GM23248 (cell line): ENCODE measurements around the gene IER3. TPM values are rescaled to one million over a fixed set of nuclear protein-coding genes. Genes with fewer than 3 reads are reported as not detected.

Experiments
- DNase-seq: peaks from one replicate; pipeline ENCODE4 v3.0.0-alpha.2; 2015
- H2AFZ ChIP-seq: fragments of 200-600 bp; sonication (generic); 2 replicates; pipeline ENCODE4 v1.6.1; 2016; ENCODE audit warnings: antibody characterized with exemption
- H3F3A ChIP-seq: fragments of 200-600 bp; sonication (generic); 2 replicates; pipeline ENCODE4 v1.6.1; 2016; ENCODE audit warnings: mild to moderate bottlenecking, antibody characterized with exemption, mixed run types; ENCODE audit not compliant: insufficient read depth
- H3K27ac ChIP-seq: fragments of 200-600 bp; sonication (generic); 2 replicates; pipeline ENCODE4 v1.5.1; 2016; ENCODE audit warnings: mild to moderate bottlenecking
- H3K27me3 ChIP-seq: fragments of 200-600 bp; sonication (generic); replicated peaks from 2 replicates; pipeline ENCODE4 v1.6.1; 2016; ENCODE audit warnings: mild to moderate bottlenecking; ENCODE audit not compliant: insufficient read depth
- H3K36me3 ChIP-seq: fragments of 200-600 bp; sonication (generic); 2 replicates; pipeline ENCODE4 v1.6.1; 2016; ENCODE audit warnings: low read depth, mild to moderate bottlenecking
- H3K4me1 ChIP-seq: fragments of 200-600 bp; sonication (generic); 2 replicates; pipeline ENCODE4 v1.6.1; 2016; ENCODE audit warnings: mild to moderate bottlenecking; ENCODE audit not compliant: insufficient read depth
- H3K4me2 ChIP-seq: fragments of 200-600 bp; sonication (generic); one replicate; pipeline ENCODE4 v1.6.1; 2016; ENCODE audit warnings: mild to moderate bottlenecking; ENCODE audit not compliant: unreplicated experiment
- H3K4me3 ChIP-seq: fragments of 200-600 bp; sonication (generic); 2 replicates; pipeline ENCODE4 v1.5.1; 2016; ENCODE audit warnings: mild to moderate bottlenecking
- H3K79me2 ChIP-seq: fragments of 200-600 bp; sonication (generic); 2 replicates; pipeline ENCODE4 v1.6.1; 2016; ENCODE audit warnings: mild to moderate bottlenecking; ENCODE audit not compliant: insufficient read depth
- H3K9ac ChIP-seq: fragments of 200-600 bp; sonication (generic); 2 replicates; pipeline ENCODE4 v1.6.1; 2016; ENCODE audit warnings: mild to moderate bottlenecking
- H3K9me2 ChIP-seq: fragments of 200-600 bp; sonication (generic); 2 replicates; pipeline ENCODE4 v1.6.1; 2016; ENCODE audit warnings: mixed run types, mild to moderate bottlenecking, moderate library complexity; ENCODE audit not compliant: insufficient read depth
- H3K9me3 ChIP-seq: fragments of 200-600 bp; sonication (generic); one replicate; pipeline ENCODE4 v1.6.1; 2017; ENCODE audit warnings: low read depth
- H4K20me1 ChIP-seq: fragments of 200-600 bp; sonication (generic); 2 replicates; pipeline ENCODE4 v1.6.0; 2016; ENCODE audit not compliant: insufficient read depth
- EZH2 ChIP-seq: fragments of 200-600 bp; sonication (generic); IDR thresholded peaks from 2 replicates; pipeline ENCODE4 v1.6.1; 2018; ENCODE audit warnings: antibody characterized with exemption, mild to moderate bottlenecking; ENCODE audit not compliant: insufficient read depth, poor library complexity, severe bottlenecking
- EZH2phosphoT487 ChIP-seq: fragments of 200-600 bp; sonication (generic); IDR thresholded peaks from 2 replicates; pipeline ENCODE4 v1.6.1; 2018; ENCODE audit warnings: antibody characterized with exemption, moderate library complexity, mild to moderate bottlenecking, low read depth; ENCODE audit not compliant: insufficient read depth
- WGBS, 2 experiments: methylation state at CpG; one replicate each; pipeline ENCODE4 v1.1.6; 2015 to 2017; ENCODE audit warnings: low lambda C conversion rate in 2 of 2, low coverage in 1 of 2; ENCODE audit errors: missing lambda C conversion rate in 2 of 2; 5-methylcytosine and 5-hydroxymethylcytosine counted together
- in situ Hi-C: fragments of 300-500 bp; cut with MboI; formaldehyde crosslinking; loops from 2 replicates; pipeline ENCODE4 v1.15.0; 2020
- polyA plus RNA-seq: library from polyadenylated mRNA; unstranded; fragments of >200 nt; fragmentation: Nextera tagmentation; extraction: Ambion mirVana; gene quantifications from 2 replicates; pipeline ENCODE4 v1.2.1, GENCODE V29; 2016
- total RNA-seq: library from RNA; depleted of rRNA; stranded (reverse); fragments of >200 nt; shearing (Covaris generic); gene quantifications from 2 replicates; pipeline ENCODE4 v1.2.3, GENCODE V29; 2014

The IER3 gene
- total and polyA plus RNA-seq, 2 experiments from 2014 or later, result 82.1 to 148 TPM

- peaks cover 32% of the 10 kb centered on the region for H3K4me1 ChIP-seq
- H3K27ac ChIP-seq, result peak within 1 kb of the TSS; percentile 96
- peak within 1 kb of the TSS; percentile 85 for H3K4me2 ChIP-seq
- peaks cover 64% of the 10 kb centered on the region for H3K79me2 ChIP-seq
- H3F3A ChIP-seq, result peaks cover 30% of the 10 kb centered on the region
- DNase-seq, result peak; percentile 98
- 1 to 2% methylated on average over 28 to 46 of the region's 66 CpGs for WGBS, 2 experiments
- in situ Hi-C loops, result loop anchor here (10.0 to 25.0 kb wide), 2 partner anchors 72 to 345 kb away; no protein-coding TSS in a partner anchor
- H3K36me3 ChIP-seq, result peaks cover 28% of the 10 kb centered on the region
- peak within 1 kb of the TSS; percentile 99 for H3K9ac ChIP-seq
- H3K27me3 ChIP-seq, result no peaks in the 10 kb centered on the region
- no peaks in the 10 kb centered on the region for H3K9me2 ChIP-seq
- no peak within 1 kb of the TSS for H2AFZ ChIP-seq
- no peaks in the 10 kb centered on the region for H4K20me1 ChIP-seq
- H3K9me3 ChIP-seq, result no peaks in the 10 kb centered on the region
- H3K4me3 ChIP-seq, result peak within 1 kb of the TSS; percentile 98
- no peak for TF ChIP-seq EZH2
- no peak for TF ChIP-seq EZH2phosphoT487
Observed at GRCh38 chr6:30742316-30743098, 1.8 kb downstream of the IER3 start, which contains the start of gene FLOT1. TSS of gene FLOT1 (minus strand) at chr6:30742687. CDS start at chr6:30742189, 498 bp downstream.

GRCh38 chr6:30741789-30742315 lies 2.5 kb downstream of the IER3 start:
- in situ Hi-C loops, result loop anchor here (10.0 to 25.0 kb wide), 2 partner anchors 73 to 345 kb away; no protein-coding TSS in a partner anchor

GRCh38 chr6:30741063-30741779 lies 3.1 kb downstream of the IER3 start:
- H3K4me1 ChIP-seq, result peaks cover 29% of the 10 kb centered on the region
- peak overlapping the region; percentile 99 for H3K9ac ChIP-seq
- H3K9me2 ChIP-seq, result no peaks in the 10 kb centered on the region
- H3K4me3 ChIP-seq, result peak overlapping the region; percentile 98
- peak; percentile 55 for DNase-seq
- H3K79me2 ChIP-seq, result peaks cover 77% of the 10 kb centered on the region
- no peaks in the 10 kb centered on the region for H3K9me3 ChIP-seq
- no peaks in the 10 kb centered on the region for H3K27me3 ChIP-seq
- 73 to 74% methylated on average over 8 of the region's 8 CpGs for WGBS, 2 experiments
- in situ Hi-C loops, result loop anchor here (10.0 to 25.0 kb wide), 2 partner anchors 74 to 346 kb away; no protein-coding TSS in a partner anchor
- H3K27ac ChIP-seq, result peak overlapping the region; percentile 96
- H3K36me3 ChIP-seq, result peaks cover 30% of the 10 kb centered on the region
- peaks cover 30% of the 10 kb centered on the region for H3F3A ChIP-seq
- TF ChIP-seq EZH2 (no peak), EZH2phosphoT487 (no peak)
- H4K20me1 ChIP-seq, result no peaks in the 10 kb centered on the region
- H2AFZ ChIP-seq, result no peak overlapping the region
- H3K4me2 ChIP-seq, result peak overlapping the region; percentile 85

More at GRCh38 chr6:30741789-30742315, 2.5 kb downstream of the IER3 start:
- Histone ChIP-seq H3K27ac (peak overlapping the region; percentile 96), H4K20me1 (no peaks in the 10 kb centered on the region), H3K9ac (peak overlapping the region; percentile 99), H3K4me3 (peak overlapping the region; percentile 98), H3K4me1 (peaks cover 29% of the 10 kb centered on the region), H3F3A (peaks cover 30% of the 10 kb centered on the region), H3K4me2 (peak overlapping the region; percentile 85), H3K79me2 (peaks cover 71% of the 10 kb centered on the region), H2AFZ (no peak overlapping the region), H3K9me3 (no peaks in the 10 kb centered on the region), H3K27me3 (no peaks in the 10 kb centered on the region), H3K36me3 (peaks cover 28% of the 10 kb centered on the region), H3K9me2 (no peaks in the 10 kb centered on the region)
- WGBS, 2 experiments, result 4 to 5% methylated on average over 12 to 13 of the region's 13 CpGs
- TF ChIP-seq EZH2phosphoT487 (no peak), EZH2 (no peak)
- DNase-seq, result no peak

- H3K4me3 ChIP-seq, result no peak overlapping the region
Observed at GRCh38 chr6:30740540-30740870, 3.8 kb downstream of the IER3 start.

More at GRCh38 chr6:30740540-30740870, 3.8 kb downstream of the IER3 start:
- WGBS, 2 experiments, result 95 to 97% methylated on average over 2 of the region's 2 CpGs
- Histone ChIP-seq H3F3A (peaks cover 28% of the 10 kb centered on the region), H2AFZ (no peak overlapping the region), H3K27me3 (no peaks in the 10 kb centered on the region), H3K36me3 (peaks cover 37% of the 10 kb centered on the region), H3K4me1 (peaks cover 29% of the 10 kb centered on the region), H3K27ac (peak overlapping the region; percentile 96), H3K79me2 (peaks cover 84% of the 10 kb centered on the region), H3K4me2 (peak overlapping the region; percentile 7), H4K20me1 (no peaks in the 10 kb centered on the region), H3K9ac (peak overlapping the region; percentile 99), H3K9me3 (no peaks in the 10 kb centered on the region), H3K9me2 (no peaks in the 10 kb centered on the region)
- TF ChIP-seq EZH2phosphoT487, result no peak
- no peak for DNase-seq
- in situ Hi-C loops, result loop anchor here (10.0 to 25.0 kb wide), 2 partner anchors 74 to 347 kb away; no protein-coding TSS in a partner anchor
